GM10266 (cell line): ENCODE data around the gene CDT1.

ENCODE experiments used
- DNase-seq: peaks from one replicate; pipeline ENCODE4 v3.0.0; 2012; ENCODE audit errors: extremely low spot score
- TF ChIP-seq, protein P1 (sequence below): IDR thresholded peaks from 2 replicates; pipeline ENCODE4 v1.5.1; 2012; ENCODE audit warnings: mild to moderate bottlenecking, low read depth; ENCODE audit not compliant: control insufficient read depth, insufficient read depth; ENCODE audit errors: missing control alignments

Gene CDT1

DNA sequence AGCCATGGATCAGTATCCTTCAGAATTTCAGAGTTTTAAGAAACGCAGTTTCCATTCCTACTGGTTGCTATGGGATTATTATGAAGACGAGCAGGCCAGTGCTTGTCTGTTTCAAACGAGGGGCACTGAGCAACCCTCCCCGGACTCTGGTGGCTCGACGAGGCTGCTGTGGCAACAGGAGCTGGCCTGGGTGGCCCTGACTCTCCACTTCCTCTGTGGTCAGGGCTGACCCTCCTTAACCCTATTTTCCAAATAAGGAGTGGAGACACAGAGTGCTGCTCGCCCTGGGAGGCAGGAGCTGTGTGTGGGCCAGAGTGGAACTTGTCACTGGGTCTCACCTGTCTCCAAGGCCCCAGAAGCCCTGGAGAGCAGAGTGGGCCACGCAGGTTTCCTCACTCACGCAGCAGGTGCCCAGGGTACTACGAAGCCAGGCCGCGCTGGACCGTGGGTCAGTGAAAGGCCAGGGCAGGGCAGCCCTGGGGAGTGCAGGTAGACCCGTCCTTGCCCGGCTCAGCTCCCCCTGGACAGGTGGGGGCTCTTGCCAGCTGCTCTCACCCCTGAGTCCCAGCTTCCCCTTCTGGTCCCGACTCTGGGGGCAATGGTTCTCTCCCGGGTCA, 49.8 kb downstream of the CDT1 start:
- TF ChIP-seq, protein P1, sequence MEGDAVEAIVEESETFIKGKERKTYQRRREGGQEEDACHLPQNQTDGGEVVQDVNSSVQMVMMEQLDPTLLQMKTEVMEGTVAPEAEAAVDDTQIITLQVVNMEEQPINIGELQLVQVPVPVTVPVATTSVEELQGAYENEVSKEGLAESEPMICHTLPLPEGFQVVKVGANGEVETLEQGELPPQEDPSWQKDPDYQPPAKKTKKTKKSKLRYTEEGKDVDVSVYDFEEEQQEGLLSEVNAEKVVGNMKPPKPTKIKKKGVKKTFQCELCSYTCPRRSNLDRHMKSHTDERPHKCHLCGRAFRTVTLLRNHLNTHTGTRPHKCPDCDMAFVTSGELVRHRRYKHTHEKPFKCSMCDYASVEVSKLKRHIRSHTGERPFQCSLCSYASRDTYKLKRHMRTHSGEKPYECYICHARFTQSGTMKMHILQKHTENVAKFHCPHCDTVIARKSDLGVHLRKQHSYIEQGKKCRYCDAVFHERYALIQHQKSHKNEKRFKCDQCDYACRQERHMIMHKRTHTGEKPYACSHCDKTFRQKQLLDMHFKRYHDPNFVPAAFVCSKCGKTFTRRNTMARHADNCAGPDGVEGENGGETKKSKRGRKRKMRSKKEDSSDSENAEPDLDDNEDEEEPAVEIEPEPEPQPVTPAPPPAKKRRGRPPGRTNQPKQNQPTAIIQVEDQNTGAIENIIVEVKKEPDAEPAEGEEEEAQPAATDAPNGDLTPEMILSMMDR = no peak

DNA sequence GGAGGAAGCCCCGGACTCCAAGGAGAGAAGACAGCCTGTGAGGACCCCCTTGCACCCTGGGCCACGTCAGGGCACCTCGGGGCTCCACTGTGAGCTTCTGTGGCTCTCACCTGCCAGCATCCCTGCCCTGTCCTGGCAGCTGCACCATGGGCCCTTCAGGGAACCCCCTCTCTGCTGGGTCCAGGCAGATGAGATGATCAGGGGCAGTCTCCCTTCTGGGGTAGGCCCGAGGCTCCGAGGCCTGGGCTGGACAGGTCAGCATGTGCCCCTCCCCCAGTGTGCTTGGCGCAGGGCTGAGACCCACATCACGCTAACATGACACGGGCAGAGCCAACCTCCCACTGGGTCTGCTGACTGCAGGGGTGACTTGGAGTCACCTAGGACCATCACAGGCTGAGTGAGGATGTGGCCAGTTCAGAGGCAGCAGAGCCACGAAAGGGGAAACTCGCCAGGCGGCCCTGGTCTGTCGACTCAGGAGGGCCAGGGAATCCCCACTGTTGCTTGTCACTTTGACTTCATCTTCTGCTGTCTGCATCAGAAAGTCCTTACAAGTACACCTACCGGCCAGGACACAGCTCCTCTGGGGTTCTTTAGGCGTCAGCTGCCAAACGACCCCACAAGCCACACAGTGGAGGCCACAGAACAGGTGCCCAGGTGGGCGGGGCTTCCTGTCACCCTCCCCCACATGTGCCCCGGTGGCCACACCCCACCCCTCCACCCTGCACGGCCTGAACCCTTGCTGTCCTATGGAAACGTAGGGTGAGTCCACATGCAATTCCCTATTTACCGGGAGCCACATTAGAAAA, 50.9 kb downstream of the CDT1 start:
- TF ChIP-seq, protein P1 = no peak
- peak; percentile 80 for DNase-seq

More for the DNA sequence above, 49.8 kb downstream of the CDT1 start:
- no peak for DNase-seq

DNA sequence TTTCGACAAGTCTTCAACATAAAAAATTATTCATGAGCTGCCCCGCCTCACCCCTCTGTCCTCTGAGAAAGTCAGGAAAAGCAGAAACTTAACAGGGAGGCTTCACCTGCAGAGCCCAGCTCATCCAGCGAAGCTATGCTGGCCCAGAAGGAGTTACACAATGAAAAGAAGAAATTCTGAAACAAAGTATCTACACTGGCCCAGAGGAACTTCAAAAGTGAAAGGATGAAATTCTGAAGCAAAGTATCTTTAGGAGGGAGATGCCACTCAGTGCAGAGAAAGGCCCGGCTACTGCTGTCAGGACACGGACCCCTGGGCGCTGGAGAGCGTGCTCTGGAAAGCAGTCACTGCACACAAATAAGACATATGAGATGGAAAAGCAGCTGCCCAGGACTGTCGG, 51.6 kb downstream of the CDT1 start:
- TF ChIP-seq, protein P1 = no peak
- DNase-seq = no peak

DNA sequence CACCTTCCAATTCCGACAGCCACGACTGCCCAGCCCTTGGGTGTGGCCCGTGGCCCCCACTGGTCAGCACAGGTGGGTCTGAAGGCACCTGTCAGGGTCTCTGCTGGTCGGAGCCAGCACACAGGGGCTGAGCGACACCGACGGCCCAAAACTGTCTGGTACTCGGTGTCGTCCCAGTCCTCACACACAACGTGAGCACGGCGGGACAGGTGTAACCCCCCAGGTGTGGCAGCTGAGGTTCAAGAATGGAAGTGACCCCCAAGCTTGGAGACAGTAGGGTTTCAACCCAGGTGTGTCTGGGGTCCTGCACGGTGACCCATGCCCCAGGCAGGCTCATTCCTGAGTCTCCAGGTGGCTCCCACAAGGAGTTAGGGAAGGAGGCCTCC, 52.1 kb downstream of the CDT1 start:
- TF ChIP-seq, protein P1 = no peak
- no peak for DNase-seq

DNA sequence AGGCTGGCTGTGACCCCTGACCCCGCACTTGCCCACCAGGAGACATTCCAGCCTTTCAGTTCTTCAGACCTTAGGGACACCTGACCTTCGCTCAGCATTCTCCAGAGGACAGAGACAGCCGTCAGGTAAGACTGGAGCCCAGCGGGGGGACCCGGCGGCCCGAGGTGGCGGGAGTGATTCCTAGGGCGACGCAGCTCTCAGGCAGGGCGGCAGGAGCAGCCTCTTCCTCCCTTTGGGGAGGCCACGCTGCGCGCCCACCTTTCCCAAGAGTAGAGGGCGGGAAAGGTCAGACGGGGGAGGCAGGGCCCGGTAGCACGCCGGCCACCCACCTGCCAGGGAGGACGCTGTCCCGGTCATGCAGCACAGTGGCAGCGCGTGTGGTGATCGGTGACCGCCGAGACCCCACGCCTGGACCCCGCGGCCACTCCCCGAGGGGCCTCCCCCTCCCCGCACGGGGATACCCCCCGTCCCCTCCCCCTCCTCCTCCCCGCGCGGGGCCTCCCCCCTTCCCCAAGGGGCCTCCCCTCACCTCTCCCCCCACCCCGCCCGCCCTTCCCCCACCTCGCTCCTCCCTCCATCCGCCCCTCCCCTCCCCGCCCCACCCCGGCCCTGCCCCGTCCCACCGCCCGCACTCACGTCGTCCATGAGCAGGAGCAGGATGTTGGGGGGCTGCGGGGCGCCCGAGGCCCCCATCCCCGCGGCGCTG, 52.7 kb downstream of the CDT1 start:
- TF ChIP-seq, protein P1 = no peak
- no peak for DNase-seq

DNA sequence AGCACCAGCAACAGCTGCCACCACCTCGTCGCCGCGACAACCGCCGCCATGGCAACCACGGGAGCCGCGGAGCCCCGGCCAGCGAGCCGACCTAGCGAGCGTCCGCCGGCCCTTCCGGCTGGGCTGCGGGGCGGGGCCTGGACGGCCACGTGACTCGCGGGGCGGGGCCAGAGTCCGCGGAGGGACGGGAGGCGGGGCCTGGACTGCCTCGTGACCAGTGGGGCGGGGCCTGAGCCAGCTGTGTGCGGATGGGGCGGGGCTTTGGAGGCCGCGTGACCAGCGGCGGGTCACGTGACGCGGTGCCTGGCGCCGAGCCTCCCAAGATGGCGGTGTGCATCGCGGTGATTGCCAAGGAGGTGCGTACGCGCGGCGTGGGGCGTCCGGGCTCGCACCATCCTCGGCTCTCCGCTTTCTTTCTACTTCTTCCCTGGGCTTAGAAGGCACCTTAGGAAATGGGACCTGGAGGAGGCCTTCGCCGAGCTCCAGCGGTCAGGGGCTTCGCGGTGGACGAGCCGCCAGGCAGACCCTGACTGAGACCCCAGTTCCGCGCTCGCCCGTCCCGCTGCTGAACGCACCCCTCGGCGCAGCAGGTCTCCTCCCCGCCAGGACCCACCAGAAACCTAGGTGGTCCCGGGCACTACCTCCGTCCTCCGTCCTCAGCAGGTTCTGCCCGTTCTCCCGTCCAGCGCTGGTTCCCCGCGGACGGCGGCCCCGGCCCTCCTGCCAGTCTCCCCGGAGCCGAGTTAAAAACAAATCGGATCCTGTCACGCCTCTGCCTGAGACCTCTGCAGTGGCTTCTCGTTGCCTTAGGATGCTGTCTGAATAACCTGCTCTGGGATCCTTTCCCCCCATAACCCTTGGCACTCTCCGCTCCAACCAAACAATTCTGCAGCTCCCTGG, 53.5 kb downstream of the CDT1 start, which contains the start of the genes GALNS and TRAPPC2L:
GALNS (minus strand) TSS at position 120 of the 900 bp plus-strand sequence; CDS start at position 50, 70 bp downstream.
TRAPPC2L (plus strand) TSS at position 300 of the 900 bp plus-strand sequence; CDS start at position 324, 24 bp downstream.
- peak; percentile 100 for DNase-seq

More for the DNA sequence above, 53.5 kb downstream of the CDT1 start, which contains the start of the genes GALNS and TRAPPC2L:
- TF ChIP-seq, protein P1 = no peak
